ENCODE data around the gene BCL2A1.
"Not testable (repeated sequence)": the region's sequence is repeated elsewhere in the genome, so short reads cannot be mapped to it uniquely, and the experiment has no call there.

BCL2A1 gene

GRCh38 chr15:79957741-79958140, 13.3 kb downstream of the BCL2A1 start:
- no peak for DNase-seq (ENCODE audit: low spot score)

- DNase-seq (ENCODE audit: low spot score): no peak
Observed at GRCh38 chr15:79956354-79956939, 14.5 kb downstream of the BCL2A1 start.

- no peak for DNase-seq (ENCODE audit: low spot score)
Observed at GRCh38 chr15:79954661-79955060, 16.3 kb downstream of the BCL2A1 start.

GRCh38 chr15:79953951-79954444, 17.0 kb downstream of the BCL2A1 start:
- DNase-seq (ENCODE audit: low spot score): no peak

- no peak for DNase-seq (ENCODE audit: low spot score)
Observed at GRCh38 chr15:79952329-79952728, 18.7 kb downstream of the BCL2A1 start.

GRCh38 chr15:79950247-79950646, 20.7 kb downstream of the BCL2A1 start:
- DNase-seq (ENCODE audit: low spot score): no peak

GRCh38 chr15:79948761-79949160, 22.2 kb downstream of the BCL2A1 start:
- DNase-seq (ENCODE audit: low spot score): no peak

- no peak for DNase-seq (ENCODE audit: low spot score)
Observed at GRCh38 chr15:79948095-79948695, 22.8 kb downstream of the BCL2A1 start.

- no peak for DNase-seq (ENCODE audit: low spot score)
Observed at GRCh38 chr15:79947009-79947408, 24.0 kb downstream of the BCL2A1 start.

- DNase-seq (ENCODE audit: low spot score): no peak
Observed at GRCh38 chr15:79944622-79945021, 26.4 kb downstream of the BCL2A1 start.

- no peak for DNase-seq (ENCODE audit: low spot score)
Observed at GRCh38 chr15:79943820-79944219, 27.2 kb downstream of the BCL2A1 start.

GRCh38 chr15:79942741-79943481, 28.1 kb downstream of the BCL2A1 start:
- DNase-seq (ENCODE audit: low spot score): no peak

GRCh38 chr15:79939399-79939798, 31.6 kb downstream of the BCL2A1 start:
- DNase-seq (ENCODE audit: low spot score): no peak

GRCh38 chr15:79938143-79938542, 32.9 kb downstream of the BCL2A1 start:
- DNase-seq (ENCODE audit: low spot score): no peak

- DNase-seq (ENCODE audit: low spot score): not testable (repeated sequence)
Observed at GRCh38 chr15:79935556-79936201, 35.3 kb downstream of the BCL2A1 start.

GRCh38 chr15:79933231-79933630, 37.8 kb downstream of the BCL2A1 start:
- no peak for DNase-seq (ENCODE audit: low spot score)

- DNase-seq (ENCODE audit: low spot score): no peak
Observed at GRCh38 chr15:79932447-79932846, 38.5 kb downstream of the BCL2A1 start.

- no peak for DNase-seq (ENCODE audit: low spot score)
Observed at GRCh38 chr15:79930516-79930915, 40.5 kb downstream of the BCL2A1 start.

- no peak for DNase-seq (ENCODE audit: low spot score)
Observed at GRCh38 chr15:79929412-79929811, 41.6 kb downstream of the BCL2A1 start.

- not testable (repeated sequence) for DNase-seq (ENCODE audit: low spot score)
Observed at GRCh38 chr15:79926116-79926515, 44.9 kb downstream of the BCL2A1 start.

GRCh38 chr15:79924379-79924778, 46.6 kb downstream of the BCL2A1 start:
- DNase-seq (ENCODE audit: low spot score): no peak

- peak; percentile 82 for DNase-seq (ENCODE audit: low spot score)
Observed at GRCh38 chr15:79923515-79924169, 47.4 kb downstream of the BCL2A1 start.

All from hematopoietic multipotent progenitor cell treated with erythropoietin and hydrocortisone succinate and interleukin-3 and kit ligand, for 17 days (in vitro differentiated cells).